Heart right ventricle (tissue), 16 donors: Measurements from ENCODE around the gene SDHAF2. TPM values are rescaled to one million over a fixed set of nuclear protein-coding genes. Genes with fewer than 3 reads are reported as not detected.

Source experiments
- ATAC-seq, 8 donors: fragments of 200-7000 bp; cut with Tn5 transposase; one replicate each; pipeline ENCODE4 v1.9.1; 2020; ENCODE audit warnings: mild to moderate bottlenecking in 8 of 8, moderate library complexity in 8 of 8, moderate number of reproducible peaks in 1 of 8
- DNase-seq, 2 donors: peaks; one replicate each; pipeline ENCODE4 v3.0.0-alpha.2; 2020
- H3K27ac ChIP-seq, 10 donors: fragments of 200-600 bp; sonication (generic) in 2 of 10; one replicate each; pipeline versions ENCODE4 v1.5.0 to v1.8.0; 2020 to 2022; ENCODE audit warnings: mild to moderate bottlenecking in 3 of 10
- H3K27me3 ChIP-seq, 7 donors: fragments of 200-600 bp; one replicate each; pipeline ENCODE4 v1.8.0; 2021 to 2022; ENCODE audit warnings: mild to moderate bottlenecking in 2 of 7
- H3K36me3 ChIP-seq, 9 donors: fragments of 200-600 bp; sonication (generic) in 1 of 9; one replicate each; pipeline versions ENCODE4 v1.5.0 to v1.8.0; 2020 to 2022; ENCODE audit warnings: mild to moderate bottlenecking in 2 of 9
- H3K4me1 ChIP-seq, 9 donors: fragments of 200-600 bp; sonication (generic) in 1 of 9; one replicate each; pipeline versions ENCODE4 v1.5.0 to v1.8.0; 2020 to 2022; ENCODE audit warnings: mild to moderate bottlenecking in 4 of 9
- H3K4me3 ChIP-seq, 10 donors: fragments of 200-600 bp; sonication (generic) in 2 of 10; one replicate each; pipeline versions ENCODE4 v1.5.0 to v1.8.0; 2020 to 2022; ENCODE audit warnings: mild to moderate bottlenecking in 7 of 10, moderate library complexity in 2 of 10
- H3K9me3 ChIP-seq, 11 donors: fragments of 200-600 bp in 10 of 11; sonication (generic) in 2 of 11; one replicate each; pipeline versions ENCODE4 v1.5.0 to v1.8.0; 2013 to 2022; ENCODE audit warnings: mild to moderate bottlenecking in 2 of 11, control low read depth in 1 of 11, moderate library complexity in 1 of 11
- CTCF ChIP-seq, 9 donors: fragments of 200-600 bp; sonication (generic) in 2 of 9; IDR thresholded peaks; one replicate each; pipeline versions ENCODE4 v1.5.0 to v1.8.0; 2021 to 2022; ENCODE audit warnings: antibody characterized with exemption in 9 of 9, mild to moderate bottlenecking in 5 of 9, moderate library complexity in 1 of 9
- WGBS, 2 donors: extraction: QIAGEN DNeasy Blood & Tissue Kit; methylation state at CpG; one replicate each; pipeline ENCODE4 v1.1.7; 2013; ENCODE audit warnings: inconsistent platforms in 1 of 2; 5-methylcytosine and 5-hydroxymethylcytosine counted together
- intact Hi-C, 10 donors: fragments of 100-400 bp; cut with DNase I; formaldehyde crosslinking; loops; one replicate each; pipeline versions ENCODE4 v1.11.1 to v1.14.2; 2022
- polyA plus RNA-seq, 2 donors: library from polyadenylated mRNA; stranded (reverse); fragments of 200-250 nt; gene quantifications; one replicate each; pipeline ENCODE4 v1.2.3, GENCODE V29; 2013
- total RNA-seq, 10 donors: library from RNA; stranded (reverse); fragmentation: NEBNext Ultra II Directional in 3 of 10; extraction: Animal tissue kit (Norgen Biotek cat#: 25700) in 3 of 10; gene quantifications; one replicate each; pipeline versions ENCODE4 v1.2.1 to v1.2.4, GENCODE V29; 2021 to 2023
- donor health status: Arrhythmogenic right ventricular cardiomyopathy.
- donor health status: ischemic (EF 13 %, LVEDD 7.1; RV severe dilation, severe dysfunction).
- donor health status: healthy with polysubstance abuse.
- donor health status: DM: no; HTN: yes; CAD: no.
- donor health status: DM: no; HTN: no; CAD: no.
- donor health status: ischemic (EF 25% LVEDD 6.9; RV normal size, moderate dysfunction).
- donor health status: ischemic (EF 25% LVEDD 5.7; RV mildly dilated, moderate dysfunction).
- donor health status: healthy.
- donor health status: DM: yes; HTN: yes; CAD: no.
- donor health status: Ischemic cardiomyopathy.
- donor health status: ischemic (EF 35%, LVEDD 5.7; RV mildly dilated, moderate dysfunction).
- donor health status: nonischemic (EF 11% LVEDD 7.7; RV severe dilation, severe dysfunction).
- donor health status: DM: yes; HTN: yes; CAD: no.
- donor health status: PGD.
- donor health status: ischemic (EF 29% LVEDD 5.4; RV normal size, mild dysfunction).
- donor health status: nonischemic (EF 23%, LVEDD 6.1; RV moderate dilation, normal function).

SDHAF2 gene
- total and polyA plus RNA-seq, 12 donors: 24.4 to 56.1 (median 33.9) TPM

- Histone ChIP-seq H3K27ac (peak overlapping the region in 3 of 10 donors; percentile 12 to 22 (median 19)), H3K36me3 (no peaks in the 10 kb centered on the region), H3K4me1 (peaks cover 3 to 33% (median 17%) of the 10 kb centered on the region in 9 donors), H3K4me3 (no peak overlapping the region), H3K9me3 (no peaks in the 10 kb centered on the region), H3K27me3 (no peaks in the 10 kb centered on the region)
- 52 to 70% methylated on average over 9 to 10 of the region's 10 CpGs for WGBS, 2 donors
- intact Hi-C loops: loop anchor here in 1 of 10 donors (10.0 kb wide), 1 partner anchor 93 kb away; no protein-coding TSS in a partner anchor
- peak in 2 of 8 donors; percentile 25 to 50 for ATAC-seq
- no peak for DNase-seq
- TF ChIP-seq CTCF (IDR thresholded peaks at IDR 0.05): no peak
These were observed 51.9 kb downstream of the SDHAF2 start for GRCh38 chr11:61481806-61482205.

- 51 to 52% methylated on average over 7 of the region's 7 CpGs for WGBS, 2 donors
- ATAC-seq (peak in 5 of 8 donors; percentile 8 to 35 (median 23)), DNase-seq (no peak)
- Histone ChIP-seq H3K4me1 (peaks cover 3 to 27% (median 15%) of the 10 kb centered on the region in 9 donors), H3K27me3 (no peaks in the 10 kb centered on the region), H3K36me3 (no peaks in the 10 kb centered on the region), H3K27ac (no peak overlapping the region), H3K9me3 (peaks cover 0 to 4% (median 0%) of the 10 kb centered on the region in 11 donors), H3K4me3 (no peak overlapping the region)
- TF ChIP-seq CTCF (IDR thresholded peaks at IDR 0.05): peak in 7 of 9 donors; percentile 39 to 52 (median 46)
- intact Hi-C loops: loop anchor here in 1 of 10 donors (10.0 kb wide), 1 partner anchor 92 kb away; no protein-coding TSS in a partner anchor
These were observed 52.6 kb downstream of the SDHAF2 start for GRCh38 chr11:61482513-61482912.

GRCh38 chr11:61484541-61484940 is 54.6 kb downstream of the SDHAF2 start:
- WGBS, 2 donors: 85 to 86% methylated on average over 11 of the region's 11 CpGs
- no peaks in the 10 kb centered on the region for H3K36me3 ChIP-seq
- no peak overlapping the region for H3K27ac ChIP-seq
- ATAC-seq (no peak), DNase-seq (no peak)
- intact Hi-C loops: loop anchor here in 1 of 10 donors (10.0 kb wide), 1 partner anchor 90 kb away; no protein-coding TSS in a partner anchor
- H3K4me1 ChIP-seq: peaks cover 4 to 37% (median 15%) of the 10 kb centered on the region in 9 donors
- no peaks in the 10 kb centered on the region for H3K27me3 ChIP-seq
- TF ChIP-seq CTCF (IDR thresholded peaks at IDR 0.05): no peak
- H3K4me3 ChIP-seq: no peak overlapping the region
- H3K9me3 ChIP-seq: peaks cover 0 to 4% (median 0%) of the 10 kb centered on the region in 11 donors

- intact Hi-C loops: loop anchor here in 1 of 10 donors (10.0 kb wide), 1 partner anchor 90 kb away; no protein-coding TSS in a partner anchor
- Histone ChIP-seq H3K27me3 (no peaks in the 10 kb centered on the region), H3K9me3 (peaks cover 0 to 4% (median 0%) of the 10 kb centered on the region in 11 donors), H3K36me3 (no peaks in the 10 kb centered on the region), H3K4me1 (peaks cover 9 to 42% (median 20%) of the 10 kb centered on the region in 9 donors), H3K27ac (no peak overlapping the region), H3K4me3 (no peak overlapping the region)
- TF ChIP-seq CTCF (IDR thresholded peaks at IDR 0.05): no peak
- 95 to 96% methylated on average over 11 of the region's 11 CpGs for WGBS, 2 donors
- DNase-seq (no peak), ATAC-seq (no peak)
These were observed 55.2 kb downstream of the SDHAF2 start for GRCh38 chr11:61485080-61485479.
